Neural crest cell (in vitro differentiated cells): ENCODE measurements around the gene EGFR. TPM values are rescaled to one million over a fixed set of nuclear protein-coding genes. Genes with fewer than 3 reads are reported as not detected.

Experiments used
- DNase-seq: peaks from one replicate; pipeline ENCODE4 v3.0.0; 2021; ENCODE audit warnings: low read depth, mixed read lengths, low spot score
- H3K27ac Mint-ChIP-seq: one replicate; pipeline ENCODE4 v1.8.0; 2021; ENCODE audit warnings: mild to moderate bottlenecking, mixed read lengths; ENCODE audit not compliant: unreplicated experiment
- H3K27me3 Mint-ChIP-seq: 2 replicates; pipeline ENCODE4 v1.8.0; 2021; ENCODE audit warnings: low read depth, mild to moderate bottlenecking, mixed read lengths
- H3K36me3 Mint-ChIP-seq: 2 replicates; pipeline ENCODE4 v1.8.0; 2021; ENCODE audit warnings: low read depth, mild to moderate bottlenecking, mixed read lengths
- H3K4me1 Mint-ChIP-seq: 2 replicates; pipeline ENCODE4 v1.8.0; 2021; ENCODE audit warnings: mixed read lengths
- H3K4me3 Mint-ChIP-seq: one replicate; pipeline ENCODE4 v1.8.0; 2021; ENCODE audit warnings: mild to moderate bottlenecking, mixed read lengths
- H3K9me3 Mint-ChIP-seq: 2 replicates; pipeline ENCODE4 v1.8.0; 2021; ENCODE audit warnings: mixed read lengths
- total RNA-seq: library from RNA; stranded (reverse); gene quantifications from 2 replicates; pipeline ENCODE4 v1.2.1, GENCODE V29; 2021
- TF ChIP-seq, protein P1 (sequence below): fragments of 200-600 bp; sonication (generic); conservative IDR thresholded peaks from 2 replicates; pipeline ENCODE4 v1.5.0; 2021; ENCODE audit warnings: antibody characterized with exemption, mild to moderate bottlenecking

Gene EGFR
- total RNA-seq, 1 donor from 2014 or later = 2.3 TPM

- H3K4me1 Mint-ChIP-seq = peaks cover 7% of the 10 kb centered on the region
- TF ChIP-seq, protein P1, sequence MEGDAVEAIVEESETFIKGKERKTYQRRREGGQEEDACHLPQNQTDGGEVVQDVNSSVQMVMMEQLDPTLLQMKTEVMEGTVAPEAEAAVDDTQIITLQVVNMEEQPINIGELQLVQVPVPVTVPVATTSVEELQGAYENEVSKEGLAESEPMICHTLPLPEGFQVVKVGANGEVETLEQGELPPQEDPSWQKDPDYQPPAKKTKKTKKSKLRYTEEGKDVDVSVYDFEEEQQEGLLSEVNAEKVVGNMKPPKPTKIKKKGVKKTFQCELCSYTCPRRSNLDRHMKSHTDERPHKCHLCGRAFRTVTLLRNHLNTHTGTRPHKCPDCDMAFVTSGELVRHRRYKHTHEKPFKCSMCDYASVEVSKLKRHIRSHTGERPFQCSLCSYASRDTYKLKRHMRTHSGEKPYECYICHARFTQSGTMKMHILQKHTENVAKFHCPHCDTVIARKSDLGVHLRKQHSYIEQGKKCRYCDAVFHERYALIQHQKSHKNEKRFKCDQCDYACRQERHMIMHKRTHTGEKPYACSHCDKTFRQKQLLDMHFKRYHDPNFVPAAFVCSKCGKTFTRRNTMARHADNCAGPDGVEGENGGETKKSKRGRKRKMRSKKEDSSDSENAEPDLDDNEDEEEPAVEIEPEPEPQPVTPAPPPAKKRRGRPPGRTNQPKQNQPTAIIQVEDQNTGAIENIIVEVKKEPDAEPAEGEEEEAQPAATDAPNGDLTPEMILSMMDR = no peak
- peaks cover 4% of the 10 kb centered on the region for H3K9me3 Mint-ChIP-seq
- H3K27ac Mint-ChIP-seq = no peak overlapping the region
- no peak for DNase-seq
- H3K27me3 Mint-ChIP-seq = peaks cover 44% of the 10 kb centered on the region
- H3K36me3 Mint-ChIP-seq = no peaks in the 10 kb centered on the region
- peak overlapping the region; percentile 31 for H3K4me3 Mint-ChIP-seq
Observed at GRCh38 chr7:55251313-55251712, 232.5 kb downstream of the EGFR start.

DNA sequence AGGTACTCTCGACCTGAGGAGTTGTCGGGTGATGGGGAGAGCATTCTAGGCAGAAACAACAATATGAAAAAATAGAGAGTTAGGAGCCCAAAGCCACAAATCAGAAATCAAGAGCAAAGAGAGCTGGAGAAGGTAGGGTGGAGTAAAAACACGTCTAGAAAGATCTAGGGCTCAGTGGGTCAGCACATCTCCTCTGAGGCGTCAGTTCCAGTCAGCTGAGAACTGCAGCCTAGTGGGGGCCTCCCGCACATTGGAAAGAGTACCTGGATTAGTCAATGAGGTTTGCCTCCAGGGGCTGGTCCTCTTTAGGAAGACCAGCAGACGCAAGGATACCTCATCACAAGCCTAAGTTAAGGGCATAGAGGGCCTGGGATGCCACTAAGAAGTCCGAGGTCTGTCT, 233.1 kb downstream of the EGFR start:
- H3K27ac Mint-ChIP-seq = no peak overlapping the region
- DNase-seq = no peak
- H3K4me3 Mint-ChIP-seq = peak overlapping the region; percentile 74
- peaks cover 8% of the 10 kb centered on the region for H3K4me1 Mint-ChIP-seq
- peaks cover 49% of the 10 kb centered on the region for H3K27me3 Mint-ChIP-seq
- TF ChIP-seq, protein P1 = no peak
- peaks cover 4% of the 10 kb centered on the region for H3K9me3 Mint-ChIP-seq
- no peaks in the 10 kb centered on the region for H3K36me3 Mint-ChIP-seq

- DNase-seq = no peak
- no peak overlapping the region for H3K27ac Mint-ChIP-seq
- peaks cover 51% of the 10 kb centered on the region for H3K27me3 Mint-ChIP-seq
- TF ChIP-seq, protein P1 = no peak
- H3K36me3 Mint-ChIP-seq = no peaks in the 10 kb centered on the region
- H3K4me3 Mint-ChIP-seq = peak overlapping the region; percentile 74
- peaks cover 4% of the 10 kb centered on the region for H3K9me3 Mint-ChIP-seq
- peaks cover 8% of the 10 kb centered on the region for H3K4me1 Mint-ChIP-seq
Observed at GRCh38 chr7:55252386-55252785, 233.6 kb downstream of the EGFR start.

DNA sequence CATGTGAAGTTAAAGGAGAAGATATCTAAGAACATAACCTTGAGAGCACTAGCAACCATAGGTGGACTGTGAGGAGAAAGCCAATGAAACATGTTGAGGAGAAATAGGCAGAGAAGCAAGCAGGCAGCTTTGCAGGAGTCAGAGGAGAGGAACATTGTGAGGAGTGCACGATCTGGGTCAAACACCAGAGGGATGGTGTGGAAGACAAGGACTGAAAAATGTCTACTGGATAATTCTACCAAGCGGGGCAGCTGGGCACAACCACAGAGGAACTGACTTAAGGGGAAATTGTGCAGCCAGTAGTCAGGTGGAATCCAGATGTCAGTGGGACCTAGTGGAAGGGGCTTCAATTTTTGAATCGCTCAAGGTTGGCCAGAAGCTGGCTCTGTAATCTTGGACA, 234.4 kb downstream of the EGFR start:
- Mint-ChIP-seq H3K4me1 (peaks cover 8% of the 10 kb centered on the region), H3K36me3 (no peaks in the 10 kb centered on the region), H3K27ac (no peak overlapping the region), H3K9me3 (peaks cover 4% of the 10 kb centered on the region), H3K4me3 (peak overlapping the region; percentile 39), H3K27me3 (peaks cover 51% of the 10 kb centered on the region)
- TF ChIP-seq, protein P1 = no peak
- DNase-seq = no peak

DNA sequence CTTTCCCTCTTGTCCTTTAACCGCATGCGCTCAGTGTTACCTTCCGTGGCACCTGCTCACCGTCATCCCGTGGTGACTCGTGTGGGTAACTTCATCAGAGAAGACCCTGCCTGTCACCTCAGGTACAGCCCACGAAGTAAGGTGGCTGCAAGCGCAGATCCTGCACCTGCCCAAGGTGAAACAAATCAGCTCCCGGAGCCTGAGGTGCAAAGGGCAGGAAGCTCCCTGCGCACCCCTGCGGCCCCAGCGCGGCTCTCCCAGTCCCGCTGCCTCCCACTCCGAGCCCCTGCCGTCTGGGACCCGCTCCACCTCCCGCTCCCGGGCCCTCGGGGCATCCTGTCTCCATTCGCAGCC, 235.4 kb downstream of the EGFR start:
- H3K36me3 Mint-ChIP-seq = no peaks in the 10 kb centered on the region
- H3K4me3 Mint-ChIP-seq = peak overlapping the region; percentile 79
- peaks cover 51% of the 10 kb centered on the region for H3K27me3 Mint-ChIP-seq
- H3K4me1 Mint-ChIP-seq = peaks cover 8% of the 10 kb centered on the region
- no peak for DNase-seq
- peak overlapping the region; percentile 35 for H3K27ac Mint-ChIP-seq
- peaks cover 4% of the 10 kb centered on the region for H3K9me3 Mint-ChIP-seq
- TF ChIP-seq, protein P1 = no peak
